ENCODE measurements around the gene GBF1.

GRCh38 chr10:102424916-102425315 lies 179.6 kb downstream of the GBF1 start:
- no peak for TF ChIP-seq RAD21 (IDR thresholded peaks at IDR 0.05)
- TF ChIP-seq, protein P1, sequence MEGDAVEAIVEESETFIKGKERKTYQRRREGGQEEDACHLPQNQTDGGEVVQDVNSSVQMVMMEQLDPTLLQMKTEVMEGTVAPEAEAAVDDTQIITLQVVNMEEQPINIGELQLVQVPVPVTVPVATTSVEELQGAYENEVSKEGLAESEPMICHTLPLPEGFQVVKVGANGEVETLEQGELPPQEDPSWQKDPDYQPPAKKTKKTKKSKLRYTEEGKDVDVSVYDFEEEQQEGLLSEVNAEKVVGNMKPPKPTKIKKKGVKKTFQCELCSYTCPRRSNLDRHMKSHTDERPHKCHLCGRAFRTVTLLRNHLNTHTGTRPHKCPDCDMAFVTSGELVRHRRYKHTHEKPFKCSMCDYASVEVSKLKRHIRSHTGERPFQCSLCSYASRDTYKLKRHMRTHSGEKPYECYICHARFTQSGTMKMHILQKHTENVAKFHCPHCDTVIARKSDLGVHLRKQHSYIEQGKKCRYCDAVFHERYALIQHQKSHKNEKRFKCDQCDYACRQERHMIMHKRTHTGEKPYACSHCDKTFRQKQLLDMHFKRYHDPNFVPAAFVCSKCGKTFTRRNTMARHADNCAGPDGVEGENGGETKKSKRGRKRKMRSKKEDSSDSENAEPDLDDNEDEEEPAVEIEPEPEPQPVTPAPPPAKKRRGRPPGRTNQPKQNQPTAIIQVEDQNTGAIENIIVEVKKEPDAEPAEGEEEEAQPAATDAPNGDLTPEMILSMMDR (IDR thresholded peaks at IDR 0.05; ENCODE audit: low read depth, low read length, missing input control) = no peak
- no peak for TF ChIP-seq EGR1 (IDR thresholded peaks at IDR 0.05; ENCODE audit: low read depth in 2 of 2)
